ENCODE data around the gene SCN11A. TPM values are rescaled to one million over a fixed set of nuclear protein-coding genes. Genes with fewer than 3 reads are reported as not detected.

SCN11A gene
- total and polyA plus RNA-seq, 9 of the 15 experiments (the other 6 are each of a cell fraction or from before 2014, with no cell fraction given) = 0.01 to 0.05 (median 0.04) TPM; not detected in 6

DNA sequence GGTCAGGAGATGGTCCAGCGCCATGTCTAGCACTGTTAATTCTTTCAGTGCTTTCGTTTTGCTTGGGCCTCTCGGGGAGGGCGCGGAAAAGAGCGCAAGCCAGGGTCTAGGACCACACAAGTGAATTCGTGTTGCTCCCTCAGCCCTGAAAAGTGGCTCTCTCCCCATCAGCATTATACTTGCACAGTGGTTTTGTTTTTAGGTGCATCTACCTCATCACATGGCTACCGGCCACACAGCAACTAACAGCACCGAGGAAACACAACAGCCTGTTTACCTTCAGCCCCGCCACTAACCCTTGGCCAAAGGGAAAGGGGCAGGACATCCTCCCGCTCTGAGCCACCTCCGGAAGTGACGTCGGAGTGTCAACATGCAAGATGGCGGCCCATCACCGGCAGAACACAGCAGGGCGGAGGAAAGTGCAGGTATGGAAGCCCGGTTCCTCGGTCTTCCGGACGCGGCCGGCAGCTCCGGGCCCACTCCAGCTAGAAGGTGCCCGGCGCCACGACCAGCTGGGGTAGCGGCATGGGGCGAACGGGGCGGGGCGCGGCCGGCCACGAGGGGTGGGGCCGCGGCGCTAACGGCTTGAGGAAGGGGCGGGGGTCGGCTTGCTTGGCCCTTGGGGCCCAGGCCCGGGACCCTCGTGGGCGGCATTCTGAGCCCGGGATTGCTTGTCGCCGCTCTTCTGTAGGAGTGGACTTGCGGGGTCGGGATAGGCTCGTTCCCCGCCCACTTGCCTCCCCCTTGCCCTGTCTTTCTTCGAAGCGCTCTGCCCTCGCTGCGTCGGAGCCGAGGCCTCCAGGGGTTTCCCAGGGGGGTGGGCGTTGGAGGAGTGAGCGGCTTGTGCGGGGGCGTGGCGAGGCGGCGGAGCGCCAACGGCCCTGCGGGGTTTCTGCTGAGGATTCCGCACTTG is at the start of gene SCN11A, which contains the start of gene WDR48 (continued):
- TF ChIP-seq TEAD4 (IDR thresholded peaks at IDR 0.05; ENCODE audit: low read length) (no peak), TEAD4 (CRISPR knock-in tag; IDR thresholded peaks at IDR 0.05; ENCODE audit: borderline replicate concordance) (no peak), EWSR1 (IDR thresholded peaks at IDR 0.05; ENCODE audit: borderline replicate concordance, low read depth, partially characterized antibody) (no peak), KLF6 (CRISPR knock-in tag; IDR thresholded peaks at IDR 0.05; ENCODE audit: borderline replicate concordance) (0 out of 2 replicates have a peak, but pooled peaks have one; percentile 37), MCM7 (IDR thresholded peaks at IDR 0.05) (no peak), TCF7 (IDR thresholded peaks at IDR 0.05; ENCODE audit: borderline replicate concordance) (no peak), MXI1 (IDR thresholded peaks at IDR 0.05; ENCODE audit: low read depth, low read length) (0 out of 2 replicates have a peak, but pooled peaks have one; percentile 27), PCBP1 (IDR thresholded peaks at IDR 0.05; ENCODE audit: low read depth, low read length, poor library complexity, severe bottlenecking) (no peak), MEF2D (tag; conservative IDR thresholded peaks at IDR 0.05; ENCODE audit: low read depth) (0 out of 2 replicates have a peak, but pooled peaks have one; percentile 40), MTA2 (IDR thresholded peaks at IDR 0.05; ENCODE audit: low read depth) (no peak), ZNF23 (CRISPR knock-in tag; IDR thresholded peaks at IDR 0.05) (no peak), ZBTB8A (IDR thresholded peaks at IDR 0.05; ENCODE audit: partially characterized antibody) (no peak), ZNF124 (CRISPR knock-in tag; IDR thresholded peaks at IDR 0.05) (no peak), FOXA1 (IDR thresholded peaks at IDR 0.05; ENCODE audit: borderline replicate concordance) (peak; percentile 71; the same call in 1 of the 2 replicates), ZNF780A (CRISPR knock-in tag; IDR thresholded peaks at IDR 0.05) (no peak), NCOA2 (IDR thresholded peaks at IDR 0.05; ENCODE audit: partially characterized antibody in 2 of 2) (no peak), NR2F6 (CRISPR knock-in tag; IDR thresholded peaks at IDR 0.05) (no peak; the same call in 1 of the 2 replicates), ILF3 (IDR thresholded peaks at IDR 0.05; ENCODE audit: borderline replicate concordance) (no peak), ELF1 (tag; IDR thresholded peaks at IDR 0.05) (0 out of 2 replicates have a peak, but pooled peaks have one; percentile 37), SIN3B (IDR thresholded peaks at IDR 0.05; ENCODE audit: low read depth) (peak; percentile 97)
- TF ChIP-seq, protein P1, sequence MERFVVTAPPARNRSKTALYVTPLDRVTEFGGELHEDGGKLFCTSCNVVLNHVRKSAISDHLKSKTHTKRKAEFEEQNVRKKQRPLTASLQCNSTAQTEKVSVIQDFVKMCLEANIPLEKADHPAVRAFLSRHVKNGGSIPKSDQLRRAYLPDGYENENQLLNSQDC (CRISPR knock-in tag; IDR thresholded peaks at IDR 0.05) = no peak
- TF ChIP-seq, protein P2, sequence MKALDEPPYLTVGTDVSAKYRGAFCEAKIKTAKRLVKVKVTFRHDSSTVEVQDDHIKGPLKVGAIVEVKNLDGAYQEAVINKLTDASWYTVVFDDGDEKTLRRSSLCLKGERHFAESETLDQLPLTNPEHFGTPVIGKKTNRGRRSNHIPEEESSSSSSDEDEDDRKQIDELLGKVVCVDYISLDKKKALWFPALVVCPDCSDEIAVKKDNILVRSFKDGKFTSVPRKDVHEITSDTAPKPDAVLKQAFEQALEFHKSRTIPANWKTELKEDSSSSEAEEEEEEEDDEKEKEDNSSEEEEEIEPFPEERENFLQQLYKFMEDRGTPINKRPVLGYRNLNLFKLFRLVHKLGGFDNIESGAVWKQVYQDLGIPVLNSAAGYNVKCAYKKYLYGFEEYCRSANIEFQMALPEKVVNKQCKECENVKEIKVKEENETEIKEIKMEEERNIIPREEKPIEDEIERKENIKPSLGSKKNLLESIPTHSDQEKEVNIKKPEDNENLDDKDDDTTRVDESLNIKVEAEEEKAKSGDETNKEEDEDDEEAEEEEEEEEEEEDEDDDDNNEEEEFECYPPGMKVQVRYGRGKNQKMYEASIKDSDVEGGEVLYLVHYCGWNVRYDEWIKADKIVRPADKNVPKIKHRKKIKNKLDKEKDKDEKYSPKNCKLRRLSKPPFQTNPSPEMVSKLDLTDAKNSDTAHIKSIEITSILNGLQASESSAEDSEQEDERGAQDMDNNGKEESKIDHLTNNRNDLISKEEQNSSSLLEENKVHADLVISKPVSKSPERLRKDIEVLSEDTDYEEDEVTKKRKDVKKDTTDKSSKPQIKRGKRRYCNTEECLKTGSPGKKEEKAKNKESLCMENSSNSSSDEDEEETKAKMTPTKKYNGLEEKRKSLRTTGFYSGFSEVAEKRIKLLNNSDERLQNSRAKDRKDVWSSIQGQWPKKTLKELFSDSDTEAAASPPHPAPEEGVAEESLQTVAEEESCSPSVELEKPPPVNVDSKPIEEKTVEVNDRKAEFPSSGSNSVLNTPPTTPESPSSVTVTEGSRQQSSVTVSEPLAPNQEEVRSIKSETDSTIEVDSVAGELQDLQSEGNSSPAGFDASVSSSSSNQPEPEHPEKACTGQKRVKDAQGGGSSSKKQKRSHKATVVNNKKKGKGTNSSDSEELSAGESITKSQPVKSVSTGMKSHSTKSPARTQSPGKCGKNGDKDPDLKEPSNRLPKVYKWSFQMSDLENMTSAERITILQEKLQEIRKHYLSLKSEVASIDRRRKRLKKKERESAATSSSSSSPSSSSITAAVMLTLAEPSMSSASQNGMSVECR (CRISPR knock-in tag; IDR thresholded peaks at IDR 0.05) = peak; percentile 84; the same call in 1 of the 2 replicates
- TF ChIP-seq, protein P3, sequence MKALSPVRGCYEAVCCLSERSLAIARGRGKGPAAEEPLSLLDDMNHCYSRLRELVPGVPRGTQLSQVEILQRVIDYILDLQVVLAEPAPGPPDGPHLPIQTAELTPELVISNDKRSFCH (CRISPR knock-in tag; IDR thresholded peaks at IDR 0.05) = no peak
- TF ChIP-seq, protein P3 (tag; IDR thresholded peaks at IDR 0.05) = peak; percentile 58; the same call in 1 of the 2 replicates
